ENCODE measurements around the gene PIK3R6. TPM values are rescaled to one million over a fixed set of nuclear protein-coding genes. Genes with fewer than 3 reads are reported as not detected.
A peak's percentile ranks its signal among the peaks of the same experiment; 100 is the strongest.

Gene PIK3R6
- total and polyA plus RNA-seq, 2 donors (not counting 1 experiment from before 2014, with no cell fraction given) = 2.8 to 11.0 TPM

DNA sequence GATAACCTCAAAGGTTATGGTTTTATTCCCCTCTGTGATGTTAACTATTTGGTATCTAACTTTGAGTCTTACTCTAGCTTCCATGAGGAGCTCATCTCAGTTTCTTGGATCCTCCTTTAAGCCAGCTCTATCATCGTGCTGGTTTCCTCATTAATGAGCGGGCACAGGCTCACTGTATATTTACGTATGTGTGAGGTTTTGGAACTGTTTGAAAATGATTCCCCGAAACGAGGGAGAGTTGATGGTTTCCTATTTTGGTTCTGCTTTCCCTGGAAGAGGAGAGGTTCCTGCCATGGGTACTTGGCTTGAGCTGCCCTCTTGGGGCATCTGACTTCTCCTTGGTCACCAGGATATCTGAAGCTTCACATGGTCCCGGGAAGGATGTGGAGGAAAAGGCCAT is 32.7 kb upstream of the PIK3R6 start:
- intact Hi-C loops (cut with micrococcal nuclease) = loop anchor here (1.0 to 5.0 kb wide), 2 partner anchors 12 to 42 kb away; no protein-coding TSS in a partner anchor
- DNase-seq (no peak), ATAC-seq (ENCODE audit: low read depth) (no peak)
- Histone ChIP-seq H3K4me1 (ENCODE audit: control insufficient read depth in 2 of 2, insufficient read depth in 2 of 2, low read length in 2 of 2) (peaks cover 48 to 56% of the 10 kb centered on the region in 2 donors), H3K4me3 (ENCODE audit: control extremely low read depth in 1 of 5, extremely low read depth in 1 of 5, insufficient read depth in 1 of 5, low read depth in 2 of 5, low read length in 4 of 5) (no peak overlapping the region), H2AFZ (ENCODE audit: insufficient read depth, low read depth, low read length, poor library complexity, severe bottlenecking) (no peak overlapping the region), H3K9me3 (ENCODE audit: control extremely low read depth in 1 of 3, control insufficient read depth in 2 of 3, insufficient read depth in 1 of 3, low read length in 2 of 3) (no peaks in the 10 kb centered on the region), H3K79me2 (ENCODE audit: control insufficient read depth, insufficient read depth, low read length) (no peaks in the 10 kb centered on the region), H4K20me1 (ENCODE audit: control insufficient read depth, insufficient read depth, low read length, poor library complexity, severe bottlenecking) (no peaks in the 10 kb centered on the region), H3K9ac (ENCODE audit: low read length) (no peak overlapping the region), H3K27me3 (replicated peaks in 1 of 4; ENCODE audit: control extremely low read depth in 1 of 4, control insufficient read depth in 3 of 4, insufficient read depth in 4 of 4, low read length in 3 of 4) (no peaks in the 10 kb centered on the region), H3K27ac (ENCODE audit: low read length in 2 of 2) (peak overlapping the region; percentile 56 to 81), H3K36me3 (replicated peaks in 1 of 2; ENCODE audit: control extremely low read depth in 1 of 2, control insufficient read depth in 1 of 2, extremely low read depth in 1 of 2, insufficient read depth in 2 of 2, low read length in 1 of 2) (peaks cover 0 to 37% of the 10 kb centered on the region in 2 experiments), H3K4me2 (replicated peaks; ENCODE audit: low read depth, low read length, poor library complexity, severe bottlenecking) (peak overlapping the region; percentile 54)
- POLR2A ChIA-PET = interaction anchor here (1.3 kb wide), 1 partner anchor 66 kb away, joined by 5 read pairs; the partner anchor contains the start of gene PIK3R5
- 58% methylated on average over 4 of the region's 6 CpGs for WGBS (ENCODE audit: insufficient coverage)
- H3K27ac Mint-ChIP-seq = peak overlapping the region; percentile 86
- CTCF ChIA-PET = interaction anchor here (0.6 to 4.5 kb wide), 16 partner anchors 11 to 598 kb away, joined by 3 to 41 read pairs (median 5); partner anchors contain the start of gene MFSD6L
- no peak for TF ChIP-seq CTCF (IDR thresholded peaks at IDR 0.05)
- no peak for TF ChIP-seq EZH2 (IDR thresholded peaks at IDR 0.05; ENCODE audit: borderline replicate concordance, insufficient read depth, low read depth, low read length, poor library complexity, severe bottlenecking)
- H3K27me3 Mint-ChIP-seq = no peaks in the 10 kb centered on the region
- H3K9me3 Mint-ChIP-seq (ENCODE audit: insufficient read depth) = no peaks in the 10 kb centered on the region
- peaks cover 65% of the 10 kb centered on the region for H3K4me1 Mint-ChIP-seq
- peak overlapping the region; percentile 63 for H3K4me3 Mint-ChIP-seq

- WGBS (ENCODE audit: insufficient coverage) = no CpG with 5 or more reads among the region's 6 CpGs
- no peaks in the 10 kb centered on the region for H3K27me3 Mint-ChIP-seq
- ChIA-PET POLR2A (interaction anchor here (1.6 kb wide), 1 partner anchor 67 kb away, joined by 7 read pairs; the partner anchor contains the start of gene PIK3R5), CTCF (interaction anchor here (0.8 to 4.5 kb wide), 6 partner anchors 41 to 116 kb away, joined by 3 to 41 read pairs (median 3); no protein-coding TSS in a partner anchor)
- Histone ChIP-seq H3K27ac (ENCODE audit: low read length in 2 of 2) (peak overlapping the region; percentile 70 to 81), H3K36me3 (replicated peaks in 1 of 2; ENCODE audit: control extremely low read depth in 1 of 2, control insufficient read depth in 1 of 2, extremely low read depth in 1 of 2, insufficient read depth in 2 of 2, low read length in 1 of 2) (peaks cover 0 to 29% of the 10 kb centered on the region in 2 experiments), H3K4me2 (replicated peaks; ENCODE audit: low read depth, low read length, poor library complexity, severe bottlenecking) (peak overlapping the region; percentile 46), H4K20me1 (ENCODE audit: control insufficient read depth, insufficient read depth, low read length, poor library complexity, severe bottlenecking) (no peaks in the 10 kb centered on the region), H3K27me3 (replicated peaks in 1 of 4; ENCODE audit: control extremely low read depth in 1 of 4, control insufficient read depth in 3 of 4, insufficient read depth in 4 of 4, low read length in 3 of 4) (no peaks in the 10 kb centered on the region), H3K79me2 (ENCODE audit: control insufficient read depth, insufficient read depth, low read length) (no peaks in the 10 kb centered on the region), H3K4me1 (ENCODE audit: control insufficient read depth in 2 of 2, insufficient read depth in 2 of 2, low read length in 2 of 2) (peaks cover 43 to 54% of the 10 kb centered on the region in 2 donors), H3K9me3 (ENCODE audit: control extremely low read depth in 1 of 3, control insufficient read depth in 2 of 3, insufficient read depth in 1 of 3, low read length in 2 of 3) (no peaks in the 10 kb centered on the region), H3K4me3 (ENCODE audit: control extremely low read depth in 1 of 5, extremely low read depth in 1 of 5, insufficient read depth in 1 of 5, low read depth in 2 of 5, low read length in 4 of 5) (no peak overlapping the region), H2AFZ (ENCODE audit: insufficient read depth, low read depth, low read length, poor library complexity, severe bottlenecking) (no peak overlapping the region), H3K9ac (ENCODE audit: low read length) (no peak overlapping the region)
- TF ChIP-seq CTCF (IDR thresholded peaks at IDR 0.05) (no peak), EZH2 (IDR thresholded peaks at IDR 0.05; ENCODE audit: borderline replicate concordance, insufficient read depth, low read depth, low read length, poor library complexity, severe bottlenecking) (no peak)
- intact Hi-C loops (cut with micrococcal nuclease) = loop anchor here (1.0 to 2.0 kb wide), 3 partner anchors 40 to 152 kb away; no protein-coding TSS in a partner anchor
- DNase-seq = no peak
- H3K4me3 Mint-ChIP-seq = peak overlapping the region; percentile 53
- peak overlapping the region; percentile 95 for H3K27ac Mint-ChIP-seq
- H3K9me3 Mint-ChIP-seq (ENCODE audit: insufficient read depth) = no peaks in the 10 kb centered on the region
- peaks cover 57% of the 10 kb centered on the region for H3K4me1 Mint-ChIP-seq
- ATAC-seq (ENCODE audit: low read depth) = no peak
These were observed 31.2 kb upstream of the PIK3R6 start for GRCh38 chr17:8898636-8899035.

Data from B cell (primary cell).